ENCODE results near the gene GRM8.

The GRM8 gene

GRCh38 chr7:127245607-127246006, 7.1 kb downstream of the GRM8 start:
- Histone ChIP-seq H2BK5ac (ENCODE audit: low read depth, low read length, poor library complexity, severe bottlenecking) (no peak overlapping the region), H2AFZ (ENCODE audit: low read depth, low read length) (no peak overlapping the region), H3K27me3 (ENCODE audit: control insufficient read depth in 1 of 2, insufficient read depth in 1 of 2, low read length in 2 of 2) (peaks cover 41 to 62% of the 10 kb centered on the region in 2 experiments), H3K4ac (ENCODE audit: low read depth in 1 of 2, low read length in 2 of 2) (no peak overlapping the region), H3K27ac (ENCODE audit: low read length, poor library complexity, severe bottlenecking) (no peak overlapping the region), H3K18ac (ENCODE audit: low read depth in 1 of 2, low read length in 2 of 2) (no peak overlapping the region), H3K23ac (ENCODE audit: low read length in 2 of 2) (no peak overlapping the region), H3K4me1 (ENCODE audit: control insufficient read depth, insufficient read depth, low read depth, low read length) (no peaks in the 10 kb centered on the region), H3K9ac (ENCODE audit: low read length) (no peak overlapping the region), H4K8ac (ENCODE audit: low read length) (no peak overlapping the region), H3K14ac (ENCODE audit: low read length in 2 of 2) (no peak overlapping the region), H3K4me3 (ENCODE audit: insufficient read depth in 1 of 2, low read depth in 1 of 2, low read length in 2 of 2) (no peak overlapping the region), H2BK12ac (ENCODE audit: low read length in 2 of 2) (no peak overlapping the region), H3K4me2 (ENCODE audit: low read length, poor library complexity, severe bottlenecking) (no peak overlapping the region), H2AK5ac (ENCODE audit: low read length, severe bottlenecking) (no peak overlapping the region), H2BK120ac (ENCODE audit: low read depth, low read length) (no peak overlapping the region), H3K9me3 (ENCODE audit: control insufficient read depth, low read length) (no peaks in the 10 kb centered on the region), H3K36me3 (ENCODE audit: control insufficient read depth in 1 of 2, insufficient read depth in 2 of 2, low read depth in 1 of 2, low read length in 2 of 2) (no peaks in the 10 kb centered on the region), H2BK15ac (ENCODE audit: low read depth, poor library complexity, severe bottlenecking) (no peak overlapping the region), H4K91ac (ENCODE audit: low read length) (no peak overlapping the region), H3K79me1 (replicated peaks; ENCODE audit: low read length, poor library complexity, severe bottlenecking) (no peaks in the 10 kb centered on the region)
- DNase-seq = no peak
- 89% methylated on average over 1 of the region's 1 CpG for WGBS

GRCh38 chr7:127245002-127245401, 7.7 kb downstream of the GRM8 start:
- no peaks in the 10 kb centered on the region for H3K79me1 ChIP-seq (replicated peaks; ENCODE audit: low read length, poor library complexity, severe bottlenecking)
- no CpG with 5 or more reads among the region's 3 CpGs for WGBS
- H3K9me3 ChIP-seq (ENCODE audit: control insufficient read depth, low read length) = no peaks in the 10 kb centered on the region

GRCh38 chr7:127239814-127240213, 12.9 kb downstream of the GRM8 start:
- no peaks in the 10 kb centered on the region for H3K4me1 ChIP-seq (ENCODE audit: control insufficient read depth, insufficient read depth, low read depth, low read length)
- DNase-seq = no peak
- no peak overlapping the region for H3K18ac ChIP-seq (ENCODE audit: low read depth in 1 of 2, low read length in 2 of 2)
- no peaks in the 10 kb centered on the region for H3K79me1 ChIP-seq (replicated peaks; ENCODE audit: low read length, poor library complexity, severe bottlenecking)
- H3K27me3 ChIP-seq (ENCODE audit: control insufficient read depth in 1 of 2, insufficient read depth in 1 of 2, low read length in 2 of 2) = peaks cover 0 to 7% of the 10 kb centered on the region in 2 experiments
- no peak overlapping the region for H3K23ac ChIP-seq (ENCODE audit: low read length in 2 of 2)
- no peak overlapping the region for H4K91ac ChIP-seq (ENCODE audit: low read length)
- H2BK5ac ChIP-seq (ENCODE audit: low read depth, low read length, poor library complexity, severe bottlenecking) = no peak overlapping the region
- no peaks in the 10 kb centered on the region for H3K36me3 ChIP-seq (ENCODE audit: control insufficient read depth in 1 of 2, insufficient read depth in 2 of 2, low read depth in 1 of 2, low read length in 2 of 2)
- no peaks in the 10 kb centered on the region for H3K9me3 ChIP-seq (ENCODE audit: control insufficient read depth, low read length)
- no peak overlapping the region for H3K27ac ChIP-seq (ENCODE audit: low read length, poor library complexity, severe bottlenecking)
- no peak overlapping the region for H2AFZ ChIP-seq (ENCODE audit: low read depth, low read length)
- H2AK5ac ChIP-seq (ENCODE audit: low read length, severe bottlenecking) = no peak overlapping the region
- no peak overlapping the region for H3K4me3 ChIP-seq (ENCODE audit: insufficient read depth in 1 of 2, low read depth in 1 of 2, low read length in 2 of 2)
- no peak overlapping the region for H2BK120ac ChIP-seq (ENCODE audit: low read depth, low read length)
- H3K4me2 ChIP-seq (ENCODE audit: low read length, poor library complexity, severe bottlenecking) = no peak overlapping the region
- H2BK12ac ChIP-seq (ENCODE audit: low read length in 2 of 2) = no peak overlapping the region
- H3K14ac ChIP-seq (ENCODE audit: low read length in 2 of 2) = no peak overlapping the region
- no peak overlapping the region for H3K4ac ChIP-seq (ENCODE audit: low read depth in 1 of 2, low read length in 2 of 2)
- WGBS = 52% methylated on average over 6 of the region's 6 CpGs
- no peak overlapping the region for H4K8ac ChIP-seq (ENCODE audit: low read length)
- no peak overlapping the region for H3K9ac ChIP-seq (ENCODE audit: low read length)
- H2BK15ac ChIP-seq (ENCODE audit: low read depth, poor library complexity, severe bottlenecking) = no peak overlapping the region

More at GRCh38 chr7:127245002-127245401, 7.7 kb downstream of the GRM8 start:
- Histone ChIP-seq H4K8ac (ENCODE audit: low read length) (no peak overlapping the region), H3K4me3 (ENCODE audit: insufficient read depth in 1 of 2, low read depth in 1 of 2, low read length in 2 of 2) (no peak overlapping the region), H3K18ac (ENCODE audit: low read depth in 1 of 2, low read length in 2 of 2) (no peak overlapping the region), H2AFZ (ENCODE audit: low read depth, low read length) (no peak overlapping the region), H2BK5ac (ENCODE audit: low read depth, low read length, poor library complexity, severe bottlenecking) (no peak overlapping the region), H2BK12ac (ENCODE audit: low read length in 2 of 2) (no peak overlapping the region), H3K27me3 (ENCODE audit: control insufficient read depth in 1 of 2, insufficient read depth in 1 of 2, low read length in 2 of 2) (peaks cover 35 to 56% of the 10 kb centered on the region in 2 experiments), H3K4me1 (ENCODE audit: control insufficient read depth, insufficient read depth, low read depth, low read length) (no peaks in the 10 kb centered on the region), H2BK15ac (ENCODE audit: low read depth, poor library complexity, severe bottlenecking) (no peak overlapping the region), H3K27ac (ENCODE audit: low read length, poor library complexity, severe bottlenecking) (no peak overlapping the region), H3K23ac (ENCODE audit: low read length in 2 of 2) (no peak overlapping the region), H3K4me2 (ENCODE audit: low read length, poor library complexity, severe bottlenecking) (no peak overlapping the region), H3K36me3 (ENCODE audit: control insufficient read depth in 1 of 2, insufficient read depth in 2 of 2, low read depth in 1 of 2, low read length in 2 of 2) (no peaks in the 10 kb centered on the region), H3K14ac (ENCODE audit: low read length in 2 of 2) (no peak overlapping the region), H4K91ac (ENCODE audit: low read length) (no peak overlapping the region), H2AK5ac (ENCODE audit: low read length, severe bottlenecking) (no peak overlapping the region), H3K9ac (ENCODE audit: low read length) (no peak overlapping the region), H2BK120ac (ENCODE audit: low read depth, low read length) (no peak overlapping the region), H3K4ac (ENCODE audit: low read depth in 1 of 2, low read length in 2 of 2) (no peak overlapping the region)
- no peak for DNase-seq

GRCh38 chr7:127233630-127234029, 19.1 kb downstream of the GRM8 start:
- H3K4ac ChIP-seq (ENCODE audit: low read depth in 1 of 2, low read length in 2 of 2) = no peak overlapping the region
- H3K18ac ChIP-seq (ENCODE audit: low read depth in 1 of 2, low read length in 2 of 2) = no peak overlapping the region
- H3K14ac ChIP-seq (ENCODE audit: low read length in 2 of 2) = no peak overlapping the region
- no peak overlapping the region for H2BK5ac ChIP-seq (ENCODE audit: low read depth, low read length, poor library complexity, severe bottlenecking)
- no peaks in the 10 kb centered on the region for H3K4me1 ChIP-seq (ENCODE audit: control insufficient read depth, insufficient read depth, low read depth, low read length)
- no peak overlapping the region for H2AFZ ChIP-seq (ENCODE audit: low read depth, low read length)
- H3K4me2 ChIP-seq (ENCODE audit: low read length, poor library complexity, severe bottlenecking) = no peak overlapping the region
- no peak overlapping the region for H3K9ac ChIP-seq (ENCODE audit: low read length)
- no peak overlapping the region for H2AK5ac ChIP-seq (ENCODE audit: low read length, severe bottlenecking)
- H3K23ac ChIP-seq (ENCODE audit: low read length in 2 of 2) = no peak overlapping the region
- no peaks in the 10 kb centered on the region for H3K36me3 ChIP-seq (ENCODE audit: control insufficient read depth in 1 of 2, insufficient read depth in 2 of 2, low read depth in 1 of 2, low read length in 2 of 2)
- 80% methylated on average over 1 of the region's 2 CpGs for whole genome bisulfite sequencing
- no peak for DNase-seq
- no peak overlapping the region for H4K8ac ChIP-seq (ENCODE audit: low read length)
- no peaks in the 10 kb centered on the region for H3K9me3 ChIP-seq (ENCODE audit: control insufficient read depth, low read length)
- H4K91ac ChIP-seq (ENCODE audit: low read length) = no peak overlapping the region
- H2BK12ac ChIP-seq (ENCODE audit: low read length in 2 of 2) = no peak overlapping the region
- H2BK120ac ChIP-seq (ENCODE audit: low read depth, low read length) = no peak overlapping the region
- H3K27me3 ChIP-seq (ENCODE audit: control insufficient read depth in 1 of 2, insufficient read depth in 1 of 2, low read length in 2 of 2) = no peaks in the 10 kb centered on the region
- no peaks in the 10 kb centered on the region for H3K79me1 ChIP-seq (replicated peaks; ENCODE audit: low read length, poor library complexity, severe bottlenecking)
- H2BK15ac ChIP-seq (ENCODE audit: low read depth, poor library complexity, severe bottlenecking) = no peak overlapping the region
- H3K4me3 ChIP-seq (ENCODE audit: insufficient read depth in 1 of 2, low read depth in 1 of 2, low read length in 2 of 2) = no peak overlapping the region
- H3K27ac ChIP-seq (ENCODE audit: low read length, poor library complexity, severe bottlenecking) = no peak overlapping the region

Measured in mesenchymal stem cell (in vitro differentiated cells and primary cell).